Stimulated activated CD8-positive, alpha-beta memory T cell treated with anti-CD3 and anti-CD28 coated beads, Interleukin-7, amount 100 ng/mL, for 24 hours (primary cell): ENCODE results near the gene TRIP12.
"Not testable (repeated sequence)": the region's sequence is repeated elsewhere in the genome, so short reads cannot be mapped to it uniquely, and the experiment has no call there.

Experiments used
- DNase-seq: peaks from one replicate; pipeline ENCODE4 v3.0.0-alpha.2; 2020; ENCODE audit warnings: low read depth

TRIP12 gene

GRCh38 chr2:229920011-229920641, 1.7 kb downstream of the TRIP12 start:
- DNase-seq: no peak

- DNase-seq: no peak
Measured at GRCh38 chr2:229917793-229918192, 4.0 kb downstream of the TRIP12 start.

GRCh38 chr2:229914171-229914570, 7.6 kb downstream of the TRIP12 start:
- no peak for DNase-seq

GRCh38 chr2:229910832-229911412, 10.9 kb downstream of the TRIP12 start:
- DNase-seq: no peak

GRCh38 chr2:229910147-229910831, 11.5 kb downstream of the TRIP12 start:
- no peak for DNase-seq

- DNase-seq: no peak
Measured at GRCh38 chr2:229909090-229909489, 12.7 kb downstream of the TRIP12 start.

- no peak for DNase-seq
Measured at GRCh38 chr2:229905601-229906000, 16.2 kb downstream of the TRIP12 start.

- DNase-seq: no peak
Measured at GRCh38 chr2:229903037-229903436, 18.8 kb downstream of the TRIP12 start.

- no peak for DNase-seq
Measured at GRCh38 chr2:229901819-229902218, 20.0 kb downstream of the TRIP12 start.

- DNase-seq: not testable (repeated sequence)
Measured at GRCh38 chr2:229900514-229900913, 21.3 kb downstream of the TRIP12 start.

- no peak for DNase-seq
Measured at GRCh38 chr2:229900012-229900411, 21.8 kb downstream of the TRIP12 start.

GRCh38 chr2:229899604-229900003, 22.2 kb downstream of the TRIP12 start:
- DNase-seq: no peak

GRCh38 chr2:229896857-229897256, 25.0 kb downstream of the TRIP12 start:
- DNase-seq: no peak

GRCh38 chr2:229889023-229889422, 32.8 kb downstream of the TRIP12 start:
- no peak for DNase-seq

- DNase-seq: no peak
Measured at GRCh38 chr2:229888031-229888430, 33.8 kb downstream of the TRIP12 start.

GRCh38 chr2:229887441-229887840, 34.4 kb downstream of the TRIP12 start:
- no peak for DNase-seq

GRCh38 chr2:229884775-229885699, 36.8 kb downstream of the TRIP12 start:
- DNase-seq: no peak

GRCh38 chr2:229882583-229882982, 39.2 kb downstream of the TRIP12 start:
- no peak for DNase-seq

GRCh38 chr2:229880892-229881586, 40.8 kb downstream of the TRIP12 start:
- no peak for DNase-seq

GRCh38 chr2:229879191-229879950, 42.4 kb downstream of the TRIP12 start:
- DNase-seq: no peak

- no peak for DNase-seq
Measured at GRCh38 chr2:229875549-229875948, 46.3 kb downstream of the TRIP12 start.
